IMR-90 (cell line): ENCODE results near the gene LEO1. TPM values are rescaled to one million over a fixed set of nuclear protein-coding genes. Genes with fewer than 3 reads are reported as not detected.

ENCODE experiments used
- ATAC-seq: fragments of 200-7000 bp; cut with Tn5 transposase; 2 replicates; pipeline ENCODE4 v1.9.1; 2020; ENCODE audit warnings: low read depth, mild to moderate bottlenecking, moderate library complexity
- BruUV-seq: library from RNA; stranded (reverse); fragments of 400-500 nt; replicated peaks from 2 replicates; lab custom pipeline; 2021; lab: Mats Ljungman, UMichigan
- CTCF ChIA-PET: fragments of 300-600 bp; formaldehyde crosslinking; extraction: SDS; loops from one replicate; lab custom pipeline; 2021; ENCODE audit warnings: antibody characterized with exemption; lab: Yijun Ruan, JAX
- POLR2A ChIA-PET: fragments of 300-600 bp; sonication (Branson Sonifier 250); formaldehyde crosslinking; loops from one replicate; lab custom pipeline; 2022; ENCODE audit warnings: antibody characterized with exemption; ENCODE audit not compliant: unreplicated experiment; lab: Charles Lee
- DNase-seq: peaks from one replicate; pipeline ENCODE4 v3.0.0; 2013
- H2AFZ ChIP-seq: replicated peaks from 2 replicates; pipeline ENCODE3; 2013; ENCODE audit warnings: low read length, mild to moderate bottlenecking; ENCODE audit not compliant: poor library complexity
- H2AK5ac ChIP-seq: 2 replicates; pipeline ENCODE4 v1.6.1; 2013; ENCODE audit warnings: low read depth, low read length, inconsistent platforms
- H2AK9ac ChIP-seq: replicated peaks from 2 replicates; pipeline ENCODE3; 2013; ENCODE audit warnings: mild to moderate bottlenecking, low read depth, low read length, moderate library complexity; ENCODE audit not compliant: poor library complexity
- H2BK120ac ChIP-seq: 2 replicates; pipeline ENCODE4 v1.6.1; 2013; ENCODE audit warnings: low read depth, low read length, inconsistent platforms
- H2BK15ac ChIP-seq: 3 replicates; pipeline ENCODE4 v1.6.1; 2013; ENCODE audit warnings: low read depth, low read length, inconsistent platforms
- H2BK20ac ChIP-seq: 2 replicates; pipeline ENCODE4 v1.6.1; 2013; ENCODE audit warnings: low read depth, mild to moderate bottlenecking, inconsistent platforms, low read length, moderate library complexity
- H2BK5ac ChIP-seq: 2 replicates; pipeline ENCODE4 v1.6.1; 2013; ENCODE audit warnings: mild to moderate bottlenecking, low read depth, low read length, inconsistent platforms; ENCODE audit not compliant: poor library complexity, severe bottlenecking
- H3K14ac ChIP-seq: replicated peaks from 2 replicates; pipeline ENCODE4 v1.6.1; 2013; ENCODE audit warnings: low read depth, low read length, inconsistent platforms
- H3K18ac ChIP-seq: 2 replicates; pipeline ENCODE4 v1.6.1; 2013; ENCODE audit warnings: low read depth, low read length, control low read depth
- H3K23ac ChIP-seq: 2 replicates; pipeline ENCODE4 v1.6.1; 2013; ENCODE audit warnings: low read depth, low read length, inconsistent platforms
- H3K27ac ChIP-seq: 2 replicates; pipeline ENCODE4 v1.5.1; 2013; ENCODE audit warnings: mild to moderate bottlenecking, control low read depth, low read length; ENCODE audit not compliant: insufficient read depth
- H3K27me3 ChIP-seq: 2 replicates; pipeline ENCODE4 v1.6.1; 2013; ENCODE audit warnings: low read length; ENCODE audit not compliant: control insufficient read depth, insufficient read depth
- H3K36me3 ChIP-seq: 2 replicates; pipeline ENCODE4 v1.6.1; 2013; ENCODE audit warnings: low read length, mixed read lengths; ENCODE audit not compliant: control insufficient read depth, insufficient read depth
- H3K4ac ChIP-seq: 2 replicates; pipeline ENCODE4 v1.6.1; 2013; ENCODE audit warnings: low read depth, low read length, inconsistent platforms
- H3K4me1 ChIP-seq: 2 replicates; pipeline ENCODE4 v1.6.1; 2013; ENCODE audit warnings: low read length, mixed read lengths; ENCODE audit not compliant: control insufficient read depth, insufficient read depth
- H3K4me2 ChIP-seq: 2 replicates; pipeline ENCODE4 v1.6.1; 2013; ENCODE audit warnings: low read depth, mild to moderate bottlenecking, control low read depth, low read length, moderate library complexity
- H3K4me3 ChIP-seq: 2 replicates; pipeline ENCODE4 v1.5.1; 2013; ENCODE audit warnings: low read depth, mild to moderate bottlenecking, control low read depth, low read length, moderate library complexity; ENCODE audit not compliant: insufficient read depth
- H3K56ac ChIP-seq: 2 replicates; pipeline ENCODE4 v1.6.1; 2013; ENCODE audit warnings: low read length, inconsistent platforms; ENCODE audit not compliant: insufficient read depth; ENCODE audit errors: extremely low read depth
- H3K79me1 ChIP-seq, 2 experiments: 2 replicates each; pipeline ENCODE4 v1.6.1; 2013; ENCODE audit warnings: low read length in 2 of 2, inconsistent platforms in 1 of 2, low read depth in 1 of 2
- H3K9ac ChIP-seq: 2 replicates; pipeline ENCODE4 v1.6.1; 2013; ENCODE audit warnings: low read depth, low read length, control low read depth
- H3K9me1 ChIP-seq: 2 replicates; pipeline ENCODE4 v1.6.1; 2013; ENCODE audit warnings: low read length, inconsistent platforms; ENCODE audit not compliant: insufficient read depth
- H3K9me3 ChIP-seq: 2 replicates; pipeline ENCODE4 v1.6.1; 2013; ENCODE audit warnings: low read length; ENCODE audit not compliant: control insufficient read depth, insufficient read depth
- H4K20me1 ChIP-seq: 2 replicates; pipeline ENCODE4 v1.6.1; 2013; ENCODE audit warnings: low read length, inconsistent platforms; ENCODE audit not compliant: insufficient read depth
- H4K5ac ChIP-seq: 2 replicates; pipeline ENCODE4 v1.6.1; 2013; ENCODE audit warnings: mild to moderate bottlenecking, low read depth, low read length, control low read depth
- H4K8ac ChIP-seq, 2 experiments: 2 replicates each; pipeline ENCODE4 v1.6.1; 2013; ENCODE audit warnings: low read depth in 2 of 2, low read length in 2 of 2, control low read depth in 1 of 2, inconsistent platforms in 1 of 2
- H4K91ac ChIP-seq: 2 replicates; pipeline ENCODE4 v1.6.1; 2013; ENCODE audit warnings: low read depth, low read length, inconsistent platforms; ENCODE audit not compliant: insufficient read depth
- FOS ChIP-seq: fragments of 150-350 bp; IDR thresholded peaks from 2 replicates; pipeline ENCODE4 v1.6.1; 2016; ENCODE audit warnings: low read depth, low read length
- MAFK ChIP-seq: IDR thresholded peaks from 2 replicates; pipeline ENCODE4 v1.6.1; 2012; ENCODE audit warnings: low read depth, low read length, improper control_type of control experiment
- WGBS, 2 experiments: methylation state at CpG; one replicate each; pipeline versions ENCODE4 v1.1.5 to v1.1.7; 2013; ENCODE audit warnings: missing lambda C conversion rate in 2 of 2; ENCODE audit not compliant: insufficient read length in 1 of 2; ENCODE audit errors: extremely low coverage in 2 of 2; 5-methylcytosine and 5-hydroxymethylcytosine counted together
- dilution Hi-C: fragments of 300-500 bp; cut with HindIII; formaldehyde crosslinking; loops from one replicate; pipeline ENCODE4 v1.14.3; 2018; ENCODE audit warnings: low sequenced_read_pairs; ENCODE audit not compliant: unreplicated experiment
- in situ Hi-C: fragments of 300-500 bp; cut with MboI; formaldehyde crosslinking; loops from 3 replicates; pipeline ENCODE4 v1.14.3; 2019; ENCODE audit warnings: low sequenced_read_pairs, inconsistent platforms, mixed read lengths
- intact Hi-C: fragments of 100-400 bp; cut with micrococcal nuclease; formaldehyde crosslinking; loops from 2 replicates; pipeline ENCODE4 v1.10.0; 2022
- polyA plus RNA-seq, 3 experiments: library from polyadenylated mRNA; depleted of rRNA; stranded (reverse); fragments of >200 nt; gene quantifications; 2 replicates each; pipeline ENCODE4 v1.2.3, GENCODE V29; 2012; ENCODE audit warnings: low replicate concordance in 1 of 3
- total RNA-seq: library from RNA; depleted of rRNA; stranded (reverse); fragments of >200 nt; gene quantifications from 2 replicates; pipeline ENCODE4 v1.2.3, GENCODE V29; 2012
- TF ChIP-seq, protein P1 (sequence below): fragments of 150-350 bp; IDR thresholded peaks from 2 replicates; pipeline ENCODE4 v1.6.1; 2016; ENCODE audit warnings: low read depth, mild to moderate bottlenecking, low read length, moderate library complexity, borderline replicate concordance

Gene LEO1
- total and polyA plus RNA-seq, 2 of the 4 experiments (the other 2 are of a cell fraction), result 9.0 to 11.5 TPM

DNA sequence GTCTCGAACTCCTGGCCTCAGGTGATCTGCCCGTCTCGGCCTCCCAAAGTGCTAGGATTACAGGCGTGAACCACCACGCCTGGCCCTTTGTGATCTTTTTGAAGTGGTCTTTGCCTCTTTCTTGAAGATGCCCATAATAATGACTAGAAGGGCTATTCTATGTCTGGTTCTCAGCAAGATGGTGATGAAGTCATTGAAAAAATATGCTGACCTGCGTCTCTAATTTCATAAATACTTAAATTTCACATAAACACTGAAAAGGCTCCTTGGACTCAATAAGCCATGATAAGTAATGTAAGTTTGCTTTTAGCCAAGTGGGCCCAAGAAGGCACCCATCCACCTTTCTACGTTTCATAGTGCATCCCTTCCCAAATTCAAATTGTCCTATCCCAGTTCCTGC, 46.7 kb upstream of the LEO1 start:
- Histone ChIP-seq H3K9me1 (peaks cover 10% of the 10 kb centered on the region), H2BK15ac (peak overlapping the region; percentile 82; the same call in 2 of the 3 replicates), H3K4me3 (no peak overlapping the region; the same call in 1 of the 2 replicates), H3K23ac (peak overlapping the region; percentile 97), H2BK120ac (peak overlapping the region; percentile 96), H3K27ac (peak overlapping the region; percentile 80), H2BK5ac (peak overlapping the region; percentile 93), H4K91ac (peak overlapping the region; percentile 93), H4K5ac (peak overlapping the region; percentile 74), H3K4me2 (peak overlapping the region; percentile 54), H2BK20ac (peak overlapping the region; percentile 88), H3K36me3 (no peaks in the 10 kb centered on the region), H3K9me3 (no peaks in the 10 kb centered on the region), H2AFZ (peak overlapping the region; percentile 95), H2AK5ac (peak overlapping the region; percentile 94), H4K20me1 (peaks cover 6% of the 10 kb centered on the region), H3K14ac (peak overlapping the region; percentile 99), H3K27me3 (no peaks in the 10 kb centered on the region), H3K9ac (no peak overlapping the region), H3K4ac (peak overlapping the region; percentile 100), H3K4me1 (peaks cover 11% of the 10 kb centered on the region), H4K8ac (peak overlapping the region; percentile 81 to 93; a peak in 3 of 4 replicates), H3K56ac (peak overlapping the region; percentile 75), H3K79me1 (peaks cover 0 to 17% of the 10 kb centered on the region in 2 experiments; a peak in 2 of 4 replicates), H2AK9ac (peak overlapping the region; percentile 98), H3K18ac (peak overlapping the region; percentile 65)
- CTCF ChIA-PET, result no interaction called here
- dilution Hi-C loops, result no loop called here
- no TSS peak for BruUV-seq
- TF ChIP-seq FOS (peak; percentile 7; the same call in 1 of the 2 replicates), MAFK (peak; percentile 33; the same call in 1 of the 2 replicates)
- TF ChIP-seq, protein P1, sequence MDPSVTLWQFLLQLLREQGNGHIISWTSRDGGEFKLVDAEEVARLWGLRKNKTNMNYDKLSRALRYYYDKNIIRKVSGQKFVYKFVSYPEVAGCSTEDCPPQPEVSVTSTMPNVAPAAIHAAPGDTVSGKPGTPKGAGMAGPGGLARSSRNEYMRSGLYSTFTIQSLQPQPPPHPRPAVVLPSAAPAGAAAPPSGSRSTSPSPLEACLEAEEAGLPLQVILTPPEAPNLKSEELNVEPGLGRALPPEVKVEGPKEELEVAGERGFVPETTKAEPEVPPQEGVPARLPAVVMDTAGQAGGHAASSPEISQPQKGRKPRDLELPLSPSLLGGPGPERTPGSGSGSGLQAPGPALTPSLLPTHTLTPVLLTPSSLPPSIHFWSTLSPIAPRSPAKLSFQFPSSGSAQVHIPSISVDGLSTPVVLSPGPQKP, result no peak
- ATAC-seq (no peak), DNase-seq (peak; percentile 91)
- in situ Hi-C loops, result loop anchor here (25.0 kb wide), 1 partner anchor 644 kb away; no protein-coding TSS in a partner anchor
- 90% methylated on average over 2 of the region's 7 CpGs; no CpG with 5 or more reads in 1 of the 2 experiments for WGBS, 2 experiments
- intact Hi-C loops, result loop anchor here (2.0 to 5.0 kb wide), 3 partner anchors 34 to 481 kb away; partner anchors contain the start of gene LEO1
- POLR2A ChIA-PET, result no interaction called here
